SU-DHL-6 (cell line): ENCODE data around the gene CRTC2.

ENCODE experiments used
- EZH2phosphoT487 ChIP-seq: fragments of 200-600 bp; sonication (generic), shearing (Covaris generic); conservative IDR thresholded peaks from 2 replicates; pipeline ENCODE4 v1.6.1; 2018; ENCODE audit warnings: mild to moderate bottlenecking, antibody characterized with exemption, low read length, moderate library complexity, mixed read lengths
- TF ChIP-seq, protein P1 (sequence below): fragments of 200-600 bp; sonication (generic); IDR thresholded peaks from one replicate; pipeline ENCODE4 v1.5.1; 2017; ENCODE audit warnings: antibody characterized with exemption, mild to moderate bottlenecking, low read length, moderate library complexity; ENCODE audit not compliant: insufficient read depth, poor library complexity, severe bottlenecking

DNA sequence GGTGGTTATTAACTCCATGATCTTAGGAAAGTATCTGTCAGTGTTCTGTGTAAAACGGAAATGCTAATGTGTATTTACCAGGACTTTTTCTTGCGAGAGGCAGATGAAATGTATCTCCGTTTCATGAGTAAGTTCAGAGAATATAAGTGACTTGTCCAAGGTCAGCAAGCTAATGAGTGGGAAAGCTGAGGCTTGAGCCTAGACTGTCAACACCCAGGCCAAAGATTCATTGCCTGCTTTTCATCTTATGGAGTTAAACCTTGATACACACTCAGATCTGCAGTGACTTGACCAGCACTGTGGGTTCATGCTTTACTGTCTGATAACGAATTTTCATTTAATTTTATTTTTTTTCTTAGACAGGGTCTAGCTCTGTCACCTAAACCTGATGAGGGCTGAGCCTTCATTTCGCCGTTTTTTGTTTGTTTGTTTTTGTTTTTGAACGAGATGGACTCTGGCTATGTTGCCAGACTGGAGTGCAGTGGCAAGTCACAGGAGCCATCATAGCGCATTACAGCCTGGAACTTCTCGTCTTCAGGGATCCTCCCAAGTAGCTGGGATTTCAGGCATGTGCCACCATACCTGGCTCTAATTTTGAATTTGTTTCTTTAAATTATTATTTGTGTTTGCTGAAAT, 20.0 kb upstream of the CRTC2 start:
- TF ChIP-seq, protein P1, sequence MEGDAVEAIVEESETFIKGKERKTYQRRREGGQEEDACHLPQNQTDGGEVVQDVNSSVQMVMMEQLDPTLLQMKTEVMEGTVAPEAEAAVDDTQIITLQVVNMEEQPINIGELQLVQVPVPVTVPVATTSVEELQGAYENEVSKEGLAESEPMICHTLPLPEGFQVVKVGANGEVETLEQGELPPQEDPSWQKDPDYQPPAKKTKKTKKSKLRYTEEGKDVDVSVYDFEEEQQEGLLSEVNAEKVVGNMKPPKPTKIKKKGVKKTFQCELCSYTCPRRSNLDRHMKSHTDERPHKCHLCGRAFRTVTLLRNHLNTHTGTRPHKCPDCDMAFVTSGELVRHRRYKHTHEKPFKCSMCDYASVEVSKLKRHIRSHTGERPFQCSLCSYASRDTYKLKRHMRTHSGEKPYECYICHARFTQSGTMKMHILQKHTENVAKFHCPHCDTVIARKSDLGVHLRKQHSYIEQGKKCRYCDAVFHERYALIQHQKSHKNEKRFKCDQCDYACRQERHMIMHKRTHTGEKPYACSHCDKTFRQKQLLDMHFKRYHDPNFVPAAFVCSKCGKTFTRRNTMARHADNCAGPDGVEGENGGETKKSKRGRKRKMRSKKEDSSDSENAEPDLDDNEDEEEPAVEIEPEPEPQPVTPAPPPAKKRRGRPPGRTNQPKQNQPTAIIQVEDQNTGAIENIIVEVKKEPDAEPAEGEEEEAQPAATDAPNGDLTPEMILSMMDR, result no peak
- TF ChIP-seq EZH2phosphoT487, result no peak
